ENCODE results near the gene EXOC4.

The EXOC4 gene

GRCh38 chr7:133409421-133409820, 156.5 kb downstream of the EXOC4 start:
- no peaks in the 10 kb centered on the region for H3K27me3 ChIP-seq (replicated peaks; ENCODE audit: control insufficient read depth, insufficient read depth, low read length)
- DNase-seq (ENCODE audit: extremely low read depth, insufficient read length): no peak
- TF ChIP-seq CTCF (IDR thresholded peaks at IDR 0.05; ENCODE audit: insufficient read depth, low read length, poor library complexity, severe bottlenecking): no peak
- no peak overlapping the region for H3K4me3 ChIP-seq (replicated peaks; ENCODE audit: low read depth, low read length)
- no peaks in the 10 kb centered on the region for H3K36me3 ChIP-seq (ENCODE audit: control insufficient read depth, insufficient read depth, low read length)

- no peak for DNase-seq (ENCODE audit: extremely low read depth, insufficient read length)
- Histone ChIP-seq H3K4me3 (replicated peaks; ENCODE audit: low read depth, low read length) (no peak overlapping the region), H3K36me3 (ENCODE audit: control insufficient read depth, insufficient read depth, low read length) (no peaks in the 10 kb centered on the region), H3K27me3 (replicated peaks; ENCODE audit: control insufficient read depth, insufficient read depth, low read length) (no peaks in the 10 kb centered on the region)
- no peak for TF ChIP-seq CTCF (IDR thresholded peaks at IDR 0.05; ENCODE audit: insufficient read depth, low read length, poor library complexity, severe bottlenecking)
These were observed 157.1 kb downstream of the EXOC4 start for GRCh38 chr7:133409966-133410365.

GRCh38 chr7:133411395-133411794, 158.5 kb downstream of the EXOC4 start:
- no peak for TF ChIP-seq CTCF (IDR thresholded peaks at IDR 0.05; ENCODE audit: insufficient read depth, low read length, poor library complexity, severe bottlenecking)

GRCh38 chr7:133412942-133413341, 160.1 kb downstream of the EXOC4 start:
- DNase-seq (ENCODE audit: extremely low read depth, insufficient read length): no peak
- TF ChIP-seq CTCF (IDR thresholded peaks at IDR 0.05; ENCODE audit: insufficient read depth, low read length, poor library complexity, severe bottlenecking): no peak
- H3K36me3 ChIP-seq (ENCODE audit: control insufficient read depth, insufficient read depth, low read length): no peaks in the 10 kb centered on the region
- H3K4me3 ChIP-seq (replicated peaks; ENCODE audit: low read depth, low read length): no peak overlapping the region
- no peaks in the 10 kb centered on the region for H3K27me3 ChIP-seq (replicated peaks; ENCODE audit: control insufficient read depth, insufficient read depth, low read length)

More at GRCh38 chr7:133411395-133411794, 158.5 kb downstream of the EXOC4 start:
- H3K36me3 ChIP-seq (ENCODE audit: control insufficient read depth, insufficient read depth, low read length): no peaks in the 10 kb centered on the region
- no peak for DNase-seq (ENCODE audit: extremely low read depth, insufficient read length)
- no peak overlapping the region for H3K4me3 ChIP-seq (replicated peaks; ENCODE audit: low read depth, low read length)
- H3K27me3 ChIP-seq (replicated peaks; ENCODE audit: control insufficient read depth, insufficient read depth, low read length): no peaks in the 10 kb centered on the region

- DNase-seq (ENCODE audit: extremely low read depth, insufficient read length): no peak
- Histone ChIP-seq H3K4me3 (replicated peaks; ENCODE audit: low read depth, low read length) (no peak overlapping the region), H3K36me3 (ENCODE audit: control insufficient read depth, insufficient read depth, low read length) (no peaks in the 10 kb centered on the region), H3K27me3 (replicated peaks; ENCODE audit: control insufficient read depth, insufficient read depth, low read length) (no peaks in the 10 kb centered on the region)
- no peak for TF ChIP-seq CTCF (IDR thresholded peaks at IDR 0.05; ENCODE audit: insufficient read depth, low read length, poor library complexity, severe bottlenecking)
These were observed 166.2 kb downstream of the EXOC4 start for GRCh38 chr7:133419041-133419440.

GRCh38 chr7:133423618-133424017, 170.7 kb downstream of the EXOC4 start:
- Histone ChIP-seq H3K36me3 (ENCODE audit: control insufficient read depth, insufficient read depth, low read length) (no peaks in the 10 kb centered on the region), H3K27me3 (replicated peaks; ENCODE audit: control insufficient read depth, insufficient read depth, low read length) (no peaks in the 10 kb centered on the region), H3K4me3 (replicated peaks; ENCODE audit: low read depth, low read length) (no peak overlapping the region)
- TF ChIP-seq CTCF (IDR thresholded peaks at IDR 0.05; ENCODE audit: insufficient read depth, low read length, poor library complexity, severe bottlenecking): no peak
- DNase-seq (ENCODE audit: extremely low read depth, insufficient read length): no peak

Data from GM06990 (cell line).